MCF 10A (cell line): ENCODE data around the gene KLK11. TPM values are rescaled to one million over a fixed set of nuclear protein-coding genes. Genes with fewer than 3 reads are reported as not detected.

Experiments
- BruUV-seq: library from RNA; stranded (reverse); fragments of 400-500 nt; replicated peaks from 2 replicates; lab custom pipeline; 2021; lab: Mats Ljungman, UMichigan
- CTCF ChIA-PET: fragments of 300-600 bp; sonication (Branson Sonifier 250); formaldehyde crosslinking; extraction: SDS; loops from one replicate; lab custom pipeline; 2021; ENCODE audit warnings: antibody characterized with exemption, inconsistent platforms; lab: Yijun Ruan, JAX
- POLR2A ChIA-PET: fragments of 300-600, 350-650 bp; sonication (Branson Sonifier 250); formaldehyde crosslinking; extraction: SDS; loops from one replicate; lab custom pipeline; 2020; ENCODE audit warnings: antibody characterized with exemption, inconsistent platforms; lab: Yijun Ruan, JAX
- DNase-seq: peaks from one replicate; pipeline ENCODE4 v3.0.0-alpha.2; 2018; ENCODE audit not compliant: unreplicated experiment
- H3K27ac Mint-ChIP-seq: one replicate; pipeline ENCODE4 v1.8.0; 2022; ENCODE audit warnings: mild to moderate bottlenecking, low read depth, mixed read lengths; ENCODE audit not compliant: unreplicated experiment
- H3K27me3 Mint-ChIP-seq: one replicate; pipeline ENCODE4 v1.8.0; 2022; ENCODE audit warnings: mixed read lengths; ENCODE audit not compliant: insufficient read depth, unreplicated experiment
- H3K36me3 Mint-ChIP-seq: one replicate; pipeline ENCODE4 v1.8.0; 2022; ENCODE audit warnings: mild to moderate bottlenecking, moderate library complexity, mixed read lengths; ENCODE audit not compliant: insufficient read depth, unreplicated experiment
- H3K4me1 Mint-ChIP-seq: one replicate; pipeline ENCODE4 v1.8.0; 2022; ENCODE audit warnings: mixed read lengths; ENCODE audit not compliant: insufficient read depth, unreplicated experiment
- H3K4me3 Mint-ChIP-seq: one replicate; pipeline ENCODE4 v1.8.0; 2022; ENCODE audit warnings: mild to moderate bottlenecking, moderate library complexity, mixed read lengths; ENCODE audit not compliant: unreplicated experiment
- H3K9me3 Mint-ChIP-seq: one replicate; pipeline ENCODE4 v1.8.0; 2022; ENCODE audit warnings: mixed read lengths; ENCODE audit not compliant: unreplicated experiment
- CTCF ChIP-seq: fragments of 200-600 bp; IDR thresholded peaks from one replicate; pipeline ENCODE4 v1.8.0; 2022; ENCODE audit warnings: antibody characterized with exemption, mild to moderate bottlenecking; ENCODE audit not compliant: unreplicated experiment
- intact Hi-C: fragments of 100-400 bp; cut with micrococcal nuclease; formaldehyde crosslinking; loops from 2 replicates; pipeline ENCODE4 v1.14.1; 2022
- total RNA-seq: library from RNA; stranded (reverse); gene quantifications from 2 replicates; pipeline ENCODE4 v1.2.3, GENCODE V29; 2022

The KLK11 gene
- total RNA-seq, 1 experiment from 2014 or later = not detected

GRCh38 chr19:51066393-51067186 lies 40.2 kb upstream of the KLK11 start:
- Mint-ChIP-seq H3K27ac (no peak overlapping the region), H3K9me3 (peaks cover 17% of the 10 kb centered on the region), H3K36me3 (no peaks in the 10 kb centered on the region), H3K4me3 (no peak overlapping the region), H3K4me1 (no peaks in the 10 kb centered on the region), H3K27me3 (no peaks in the 10 kb centered on the region)
- POLR2A ChIA-PET = interaction anchor here (0.7 to 1.0 kb wide), 2 partner anchors 16 to 24 kb away, joined by 3 to 4 read pairs; no protein-coding TSS in a partner anchor
- BruUV-seq = no TSS peak
- CTCF ChIA-PET = interaction anchor here (0.6 to 1.1 kb wide), 3 partner anchors 30 to 591 kb away, joined by 3 to 5 read pairs (median 3); no protein-coding TSS in a partner anchor
- intact Hi-C loops = no loop called here
- TF ChIP-seq CTCF = no peak
- no peak for DNase-seq

- no peak for DNase-seq
- peaks cover 27% of the 10 kb centered on the region for H3K9me3 Mint-ChIP-seq
- no peaks in the 10 kb centered on the region for H3K36me3 Mint-ChIP-seq
- CTCF ChIA-PET = interaction anchor here (0.6 to 1.1 kb wide), 3 partner anchors 31 to 842 kb away, joined by 3 to 5 read pairs (median 3); no protein-coding TSS in a partner anchor
- H3K27ac Mint-ChIP-seq = no peak overlapping the region
- H3K4me3 Mint-ChIP-seq = no peak overlapping the region
- intact Hi-C loops = no loop called here
- H3K4me1 Mint-ChIP-seq = no peaks in the 10 kb centered on the region
- TF ChIP-seq CTCF = no peak
- no TSS peak for BruUV-seq
- no peaks in the 10 kb centered on the region for H3K27me3 Mint-ChIP-seq
- POLR2A ChIA-PET = interaction anchor here (0.6 kb wide), 1 partner anchor 1137 kb away, joined by 3 read pairs; no protein-coding TSS in a partner anchor
These were observed 39.0 kb upstream of the KLK11 start for GRCh38 chr19:51065221-51065960.

GRCh38 chr19:51064534-51065220 lies 38.3 kb upstream of the KLK11 start, which contains the start of gene KLK13:
Gene KLK13, minus strand, starts transcription at chr19:51065092. Its CDS starts 25 bp downstream, at chr19:51065067.
- Mint-ChIP-seq H3K9me3 (peaks cover 27% of the 10 kb centered on the region), H3K27ac (no peak within 1 kb of the TSS), H3K36me3 (no peaks in the 10 kb centered on the region), H3K4me1 (no peaks in the 10 kb centered on the region), H3K27me3 (no peaks in the 10 kb centered on the region), H3K4me3 (no peak within 1 kb of the TSS)
- no TSS peak for BruUV-seq
- DNase-seq = no peak
- intact Hi-C loops = no loop called here
- CTCF ChIA-PET = interaction anchor here (0.6 to 0.7 kb wide), 2 partner anchors 92 to 843 kb away, joined by 3 read pairs; no protein-coding TSS in a partner anchor
- POLR2A ChIA-PET = interaction anchor here (0.6 kb wide), 1 partner anchor 1136 kb away, joined by 3 read pairs; no protein-coding TSS in a partner anchor
- no peak for TF ChIP-seq CTCF
